Kidney epithelial cell (primary cell): ENCODE results near the gene ISM2. TPM values are rescaled to one million over a fixed set of nuclear protein-coding genes. Genes with fewer than 3 reads are reported as not detected.

Experiments used
- DNase-seq: peaks from one replicate; pipeline ENCODE4 v3.0.0-alpha.2; 2010; ENCODE audit warnings: low read depth
- H3K27me3 ChIP-seq: 2 replicates; pipeline ENCODE4 v1.6.0; 2011; ENCODE audit warnings: low read length; ENCODE audit not compliant: control insufficient read depth, insufficient read depth
- H3K36me3 ChIP-seq: 2 replicates; pipeline ENCODE4 v1.5.1; 2011; ENCODE audit warnings: low read length; ENCODE audit not compliant: control insufficient read depth, insufficient read depth
- H3K4me3 ChIP-seq: 2 replicates; pipeline ENCODE4 v1.5.1; 2011; ENCODE audit warnings: low read depth, mild to moderate bottlenecking, control low read depth, low read length
- total RNA-seq: library from RNA; depleted of rRNA; stranded (reverse); fragments of >200 nt; gene quantifications from 2 replicates; pipeline ENCODE4 v1.2.3, GENCODE V29; 2015
- TF ChIP-seq, protein P1 (sequence below): IDR thresholded peaks from 2 replicates; pipeline ENCODE4 v1.5.1; 2011; ENCODE audit warnings: mild to moderate bottlenecking, moderate library complexity, low read length, control low read depth, inconsistent platforms; ENCODE audit not compliant: insufficient read depth, poor library complexity, severe bottlenecking

Gene ISM2
- total RNA-seq, 1 donor from 2014 or later, result 0.13 TPM

DNA sequence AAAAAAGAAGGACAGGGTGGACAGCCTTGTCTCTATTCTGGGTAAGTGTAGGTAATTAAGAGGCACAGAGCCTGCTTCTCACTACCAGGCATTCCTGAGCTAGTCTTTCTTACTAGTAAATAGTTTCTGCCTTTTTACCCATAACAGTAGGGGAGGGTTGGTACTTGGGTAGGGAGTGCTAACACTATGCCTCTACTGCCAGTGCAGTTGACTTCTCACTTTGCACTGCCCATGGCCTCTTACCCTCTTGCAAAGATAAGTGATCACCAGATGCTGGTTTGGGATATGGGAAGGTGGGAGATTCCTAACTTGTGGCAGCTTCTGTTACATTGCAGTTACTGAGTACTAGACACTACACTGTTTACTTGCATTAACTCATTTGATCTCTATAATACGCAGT lies 29.1 kb downstream of the ISM2 start:
- no peak overlapping the region for H3K4me3 ChIP-seq
- peaks cover 10% of the 10 kb centered on the region for H3K27me3 ChIP-seq
- TF ChIP-seq, protein P1, sequence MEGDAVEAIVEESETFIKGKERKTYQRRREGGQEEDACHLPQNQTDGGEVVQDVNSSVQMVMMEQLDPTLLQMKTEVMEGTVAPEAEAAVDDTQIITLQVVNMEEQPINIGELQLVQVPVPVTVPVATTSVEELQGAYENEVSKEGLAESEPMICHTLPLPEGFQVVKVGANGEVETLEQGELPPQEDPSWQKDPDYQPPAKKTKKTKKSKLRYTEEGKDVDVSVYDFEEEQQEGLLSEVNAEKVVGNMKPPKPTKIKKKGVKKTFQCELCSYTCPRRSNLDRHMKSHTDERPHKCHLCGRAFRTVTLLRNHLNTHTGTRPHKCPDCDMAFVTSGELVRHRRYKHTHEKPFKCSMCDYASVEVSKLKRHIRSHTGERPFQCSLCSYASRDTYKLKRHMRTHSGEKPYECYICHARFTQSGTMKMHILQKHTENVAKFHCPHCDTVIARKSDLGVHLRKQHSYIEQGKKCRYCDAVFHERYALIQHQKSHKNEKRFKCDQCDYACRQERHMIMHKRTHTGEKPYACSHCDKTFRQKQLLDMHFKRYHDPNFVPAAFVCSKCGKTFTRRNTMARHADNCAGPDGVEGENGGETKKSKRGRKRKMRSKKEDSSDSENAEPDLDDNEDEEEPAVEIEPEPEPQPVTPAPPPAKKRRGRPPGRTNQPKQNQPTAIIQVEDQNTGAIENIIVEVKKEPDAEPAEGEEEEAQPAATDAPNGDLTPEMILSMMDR, result no peak
- H3K36me3 ChIP-seq, result no peaks in the 10 kb centered on the region
- no peak for DNase-seq

DNA sequence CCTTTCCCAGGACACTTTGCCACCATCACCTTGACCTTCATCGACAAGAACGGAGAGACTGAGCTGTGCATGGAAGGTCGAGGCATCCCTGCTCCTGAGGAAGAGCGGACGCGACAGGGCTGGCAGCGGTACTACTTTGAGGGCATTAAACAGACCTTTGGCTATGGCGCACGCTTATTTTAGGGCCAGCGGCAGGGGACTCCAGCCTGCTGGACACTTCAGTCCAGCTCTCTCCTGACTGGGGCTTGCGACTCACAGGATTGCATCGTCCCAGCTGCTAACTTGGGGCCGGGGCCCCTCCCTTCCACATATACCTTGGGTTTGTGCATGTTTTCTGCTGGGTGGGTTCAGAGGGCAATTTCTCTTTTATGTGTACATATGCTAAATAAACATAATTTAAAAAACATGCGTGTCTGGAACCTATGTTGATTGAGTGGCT lies 29.5 kb downstream of the ISM2 start:
- Histone ChIP-seq H3K4me3 (no peak overlapping the region), H3K36me3 (no peaks in the 10 kb centered on the region), H3K27me3 (peaks cover 6% of the 10 kb centered on the region)
- no peak for DNase-seq
- TF ChIP-seq, protein P1, result no peak

DNA sequence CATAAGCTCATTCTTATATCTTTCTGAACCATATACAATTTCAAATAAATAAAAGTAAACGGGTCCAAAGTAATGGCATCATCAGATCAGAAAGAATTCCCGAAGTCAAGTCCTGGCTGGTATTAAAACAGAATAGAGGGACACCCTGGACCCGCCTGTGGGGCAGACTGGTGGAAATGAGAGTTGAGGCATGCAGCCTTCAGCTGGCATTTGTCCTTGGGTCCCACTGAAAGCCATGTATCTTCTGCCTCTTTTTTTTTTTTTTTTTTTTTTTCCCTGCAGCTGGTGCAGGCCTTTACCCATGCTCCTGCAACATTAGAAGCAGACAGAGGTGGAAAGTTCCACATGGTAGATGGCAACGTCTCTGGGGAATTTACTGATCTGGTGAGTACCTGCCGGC lies 30.8 kb downstream of the ISM2 start:
- no peak for DNase-seq
- Histone ChIP-seq H3K27me3 (no peaks in the 10 kb centered on the region), H3K36me3 (peaks cover 1% of the 10 kb centered on the region), H3K4me3 (no peak overlapping the region)
- TF ChIP-seq, protein P1, result no peak

GRCh38 chr14:77459072-77459723 lies 39.4 kb downstream of the ISM2 start:
- DNase-seq, result peak; percentile 25
- Histone ChIP-seq H3K4me3 (peak overlapping the region; percentile 88), H3K27me3 (no peaks in the 10 kb centered on the region), H3K36me3 (peaks cover 1% of the 10 kb centered on the region)
- TF ChIP-seq, protein P1, result peak; percentile 75

DNA sequence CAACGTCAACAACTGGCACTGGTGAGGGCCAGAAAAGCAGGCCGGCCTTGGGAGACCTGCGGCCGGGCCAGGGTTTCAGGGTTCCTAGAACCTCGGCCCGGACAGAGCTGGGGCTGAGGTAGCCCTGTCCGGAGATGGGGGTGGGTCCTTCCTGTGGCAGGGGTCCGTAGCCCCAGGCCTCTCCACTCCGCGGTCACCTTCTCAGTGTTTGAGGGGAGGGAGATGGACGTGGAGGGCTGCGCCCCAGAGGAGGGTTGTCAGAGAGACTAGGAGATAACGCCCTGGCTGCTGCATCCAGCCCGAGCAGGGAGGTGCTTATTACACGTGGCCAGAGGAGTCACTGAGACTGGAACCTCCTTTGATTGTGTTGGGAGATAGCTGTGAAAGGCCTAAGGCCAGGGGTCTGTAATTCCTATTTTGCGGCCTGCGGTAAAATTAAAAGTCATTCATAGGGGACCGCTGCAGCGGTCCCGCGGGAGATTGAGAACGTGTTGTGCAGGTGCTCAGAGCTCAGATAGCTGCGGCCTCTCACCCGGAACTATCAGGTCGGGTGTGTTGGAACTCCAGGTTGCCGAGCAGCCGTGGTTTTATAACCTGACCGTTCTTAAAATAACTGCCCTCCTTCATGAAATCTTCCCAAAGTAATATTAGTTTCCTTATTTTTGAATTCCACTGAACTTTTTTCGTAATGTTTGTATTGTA lies 40.2 kb downstream of the ISM2 start:
- TF ChIP-seq, protein P1, result no peak
- Histone ChIP-seq H3K36me3 (no peaks in the 10 kb centered on the region), H3K27me3 (no peaks in the 10 kb centered on the region), H3K4me3 (peak overlapping the region; percentile 88)
- DNase-seq, result no peak
